Measurements from ENCODE around the gene RPS27L.
A peak's percentile ranks its signal among the peaks of the same experiment; 100 is the strongest.

RPS27L gene

GRCh38 chr15:63188247-63188925 is 31.1 kb upstream of the RPS27L start:
- DNase-seq (ENCODE audit: low spot score) = no peak
- TF ChIP-seq, protein P1, sequence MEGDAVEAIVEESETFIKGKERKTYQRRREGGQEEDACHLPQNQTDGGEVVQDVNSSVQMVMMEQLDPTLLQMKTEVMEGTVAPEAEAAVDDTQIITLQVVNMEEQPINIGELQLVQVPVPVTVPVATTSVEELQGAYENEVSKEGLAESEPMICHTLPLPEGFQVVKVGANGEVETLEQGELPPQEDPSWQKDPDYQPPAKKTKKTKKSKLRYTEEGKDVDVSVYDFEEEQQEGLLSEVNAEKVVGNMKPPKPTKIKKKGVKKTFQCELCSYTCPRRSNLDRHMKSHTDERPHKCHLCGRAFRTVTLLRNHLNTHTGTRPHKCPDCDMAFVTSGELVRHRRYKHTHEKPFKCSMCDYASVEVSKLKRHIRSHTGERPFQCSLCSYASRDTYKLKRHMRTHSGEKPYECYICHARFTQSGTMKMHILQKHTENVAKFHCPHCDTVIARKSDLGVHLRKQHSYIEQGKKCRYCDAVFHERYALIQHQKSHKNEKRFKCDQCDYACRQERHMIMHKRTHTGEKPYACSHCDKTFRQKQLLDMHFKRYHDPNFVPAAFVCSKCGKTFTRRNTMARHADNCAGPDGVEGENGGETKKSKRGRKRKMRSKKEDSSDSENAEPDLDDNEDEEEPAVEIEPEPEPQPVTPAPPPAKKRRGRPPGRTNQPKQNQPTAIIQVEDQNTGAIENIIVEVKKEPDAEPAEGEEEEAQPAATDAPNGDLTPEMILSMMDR (conservative IDR thresholded peaks at IDR 0.05; ENCODE audit: low read depth) = no peak
- POLR2A ChIA-PET (ENCODE audit: low non-redundant PET) = no interaction called here
- CTCF ChIA-PET = interaction anchor here (0.7 kb wide), 1 partner anchor 575 kb away, joined by 3 read pairs; no protein-coding TSS in a partner anchor
- peak overlapping the region; percentile 69 for H3K27ac ChIP-seq

- CTCF ChIA-PET = no interaction called here
Observed at GRCh38 chr15:63187589-63188226, 30.4 kb upstream of the RPS27L start.

GRCh38 chr15:63186065-63186464 is 28.8 kb upstream of the RPS27L start:
- DNase-seq (ENCODE audit: low spot score) = peak; percentile 46
- CTCF ChIA-PET = interaction anchor here (0.6 kb wide), 1 partner anchor 26 kb away, joined by 3 read pairs; no protein-coding TSS in a partner anchor

More at GRCh38 chr15:63187589-63188226, 30.4 kb upstream of the RPS27L start:
- POLR2A ChIA-PET (ENCODE audit: low non-redundant PET) = no interaction called here
- no peak for DNase-seq (ENCODE audit: low spot score)
- TF ChIP-seq, protein P1 (conservative IDR thresholded peaks at IDR 0.05; ENCODE audit: low read depth) = no peak
- no peak overlapping the region for H3K27ac ChIP-seq

DNA sequence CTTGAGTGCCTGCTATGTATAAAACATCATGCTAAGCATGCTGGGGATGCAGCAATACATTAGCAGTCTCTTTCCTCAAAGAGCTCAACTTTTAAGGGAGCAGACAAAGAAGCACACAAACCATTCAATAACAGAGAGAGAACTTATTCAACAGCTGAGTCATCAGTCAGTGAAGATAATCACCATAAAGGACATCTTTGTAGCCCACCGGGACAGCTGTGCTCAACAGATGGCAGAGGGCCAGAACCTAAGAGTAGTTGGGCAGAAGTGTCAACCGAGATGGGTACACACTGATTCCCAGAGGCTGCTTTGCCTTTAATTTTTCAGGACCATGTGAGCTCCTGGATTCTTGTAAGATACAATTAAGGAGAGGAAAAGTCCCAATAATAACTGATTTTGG is 27.9 kb upstream of the RPS27L start:
- CTCF ChIA-PET = interaction anchor here (0.6 kb wide), 1 partner anchor 50 kb away, joined by 5 read pairs; no protein-coding TSS in a partner anchor
- TF ChIP-seq, protein P1 (conservative IDR thresholded peaks at IDR 0.05; ENCODE audit: low read depth) = no peak
- POLR2A ChIA-PET (ENCODE audit: low non-redundant PET) = no interaction called here
- H3K27ac ChIP-seq = no peak overlapping the region
- no peak for DNase-seq (ENCODE audit: low spot score)

More at GRCh38 chr15:63186065-63186464, 28.8 kb upstream of the RPS27L start:
- TF ChIP-seq, protein P1 (conservative IDR thresholded peaks at IDR 0.05; ENCODE audit: low read depth) = no peak
- POLR2A ChIA-PET (ENCODE audit: low non-redundant PET) = interaction anchor here (1.0 kb wide), 1 partner anchor 29 kb away, joined by 4 read pairs; the partner anchor contains the start of gene RPS27L
- no peak overlapping the region for H3K27ac ChIP-seq

DNA sequence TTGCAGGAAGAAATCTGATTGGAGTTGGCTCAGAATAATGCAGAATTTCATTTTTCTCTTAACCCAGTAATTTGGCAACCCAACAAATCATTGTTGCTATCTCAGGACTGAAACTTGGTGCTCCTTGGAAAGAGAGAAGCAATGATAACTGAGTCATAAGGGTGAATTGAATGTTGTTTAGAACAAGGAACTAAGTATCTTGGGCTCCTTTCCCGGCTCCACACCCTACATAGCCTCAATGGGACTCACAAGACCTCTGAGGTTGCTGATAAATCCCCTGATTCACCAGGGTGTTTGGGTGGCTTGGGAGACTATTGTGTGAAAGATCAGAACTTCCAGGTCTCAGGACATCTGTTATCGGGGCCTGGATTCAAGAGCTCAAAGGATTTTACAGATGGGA is 24.4 kb upstream of the RPS27L start:
- POLR2A ChIA-PET (ENCODE audit: low non-redundant PET) = no interaction called here

DNA sequence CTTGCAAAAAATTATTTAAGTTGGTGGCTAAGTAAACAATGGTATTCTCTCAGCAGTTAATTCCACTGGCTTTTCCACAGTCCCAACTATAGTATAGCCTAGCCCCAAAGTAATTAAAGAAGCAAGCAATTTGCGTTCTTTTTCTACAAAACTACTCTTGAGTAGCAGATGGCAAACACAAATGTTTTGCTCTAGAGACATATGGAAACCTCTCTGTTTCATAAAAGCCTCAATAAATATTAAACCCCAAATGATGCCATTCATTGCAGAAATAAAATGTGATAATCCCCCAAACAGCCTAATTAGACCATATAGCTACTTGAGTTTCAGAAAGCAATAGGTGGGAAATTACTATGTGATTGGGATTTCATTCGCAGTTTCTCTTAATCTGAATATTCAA is 23.5 kb upstream of the RPS27L start:
- CTCF ChIA-PET = interaction anchor here (0.5 kb wide), 1 partner anchor 53 kb away, joined by 3 read pairs; no protein-coding TSS in a partner anchor
- POLR2A ChIA-PET (ENCODE audit: low non-redundant PET) = no interaction called here
- no peak for DNase-seq (ENCODE audit: low spot score)
- TF ChIP-seq, protein P1 (conservative IDR thresholded peaks at IDR 0.05; ENCODE audit: low read depth) = no peak
- no peak overlapping the region for H3K27ac ChIP-seq

More for the DNA sequence above, 24.4 kb upstream of the RPS27L start:
- no peak for DNase-seq (ENCODE audit: low spot score)
- TF ChIP-seq, protein P1 (conservative IDR thresholded peaks at IDR 0.05; ENCODE audit: low read depth) = no peak
- CTCF ChIA-PET = interaction anchor here (0.7 kb wide), 1 partner anchor 43 kb away, joined by 3 read pairs; no protein-coding TSS in a partner anchor
- H3K27ac ChIP-seq = no peak overlapping the region
